Mesenchymal stem cell (in vitro differentiated cells and primary cell): ENCODE measurements around the gene AKAP13.
A peak's percentile ranks its signal among the peaks of the same experiment; 100 is the strongest.

Experiments
- DNase-seq: peaks from one replicate; pipeline ENCODE4 v3.0.0-alpha.2; 2013
- H2AFZ ChIP-seq: one replicate; pipeline ENCODE4 v1.6.1; 2013; ENCODE audit warnings: low read depth, mild to moderate bottlenecking, control low read depth, inconsistent platforms, low read length, moderate library complexity
- H2AK5ac ChIP-seq: 2 replicates; pipeline ENCODE4 v1.6.1; 2013; ENCODE audit warnings: low read length, moderate library complexity, mild to moderate bottlenecking, inconsistent platforms; ENCODE audit not compliant: severe bottlenecking
- H2BK120ac ChIP-seq: one replicate; pipeline ENCODE4 v1.6.1; 2013; ENCODE audit warnings: low read depth, mild to moderate bottlenecking, inconsistent platforms, low read length, moderate library complexity
- H2BK12ac ChIP-seq, 2 experiments: one replicate each; pipeline ENCODE4 v1.6.1; 2013; ENCODE audit warnings: inconsistent platforms in 2 of 2, low read length in 2 of 2, mild to moderate bottlenecking in 2 of 2, moderate library complexity in 2 of 2, control low read depth in 1 of 2
- H2BK15ac ChIP-seq: one replicate; pipeline ENCODE4 v1.6.1; 2013; ENCODE audit warnings: mild to moderate bottlenecking, low read depth, inconsistent platforms; ENCODE audit not compliant: poor library complexity, severe bottlenecking
- H2BK5ac ChIP-seq: 2 replicates; pipeline ENCODE4 v1.6.1; 2013; ENCODE audit warnings: low read depth, mild to moderate bottlenecking, low read length, control low read depth, inconsistent platforms; ENCODE audit not compliant: poor library complexity, severe bottlenecking
- H3K14ac ChIP-seq, 2 experiments: one replicate each; pipeline ENCODE4 v1.6.1; 2013; ENCODE audit warnings: inconsistent platforms in 2 of 2, low read length in 2 of 2, control low read depth in 1 of 2, mild to moderate bottlenecking in 1 of 2, moderate library complexity in 1 of 2
- H3K18ac ChIP-seq, 2 experiments: one replicate each; pipeline ENCODE4 v1.6.1; 2013; ENCODE audit warnings: inconsistent platforms in 2 of 2, low read length in 2 of 2, control low read depth in 1 of 2, low read depth in 1 of 2, mild to moderate bottlenecking in 1 of 2
- H3K23ac ChIP-seq, 2 experiments: one replicate each; pipeline ENCODE4 v1.6.1; 2013; ENCODE audit warnings: inconsistent platforms in 2 of 2, low read length in 2 of 2, mild to moderate bottlenecking in 2 of 2, moderate library complexity in 2 of 2, control low read depth in 1 of 2
- H3K27ac ChIP-seq: 2 replicates; pipeline ENCODE4 v1.5.1; 2013; ENCODE audit warnings: mild to moderate bottlenecking, moderate library complexity, low read length, control low read depth, inconsistent platforms; ENCODE audit not compliant: poor library complexity, severe bottlenecking
- H3K27me3 ChIP-seq, 2 experiments: 2 replicates each; pipeline versions ENCODE4 v1.6.1 to v1.7.0; 2013; ENCODE audit warnings: low read length in 2 of 2, mild to moderate bottlenecking in 2 of 2, moderate library complexity in 2 of 2, control low read depth in 1 of 2, inconsistent platforms in 1 of 2; ENCODE audit not compliant: control insufficient read depth in 1 of 2, insufficient read depth in 1 of 2
- H3K36me3 ChIP-seq, 2 experiments: 2 replicates each; pipeline versions ENCODE4 v1.6.1 to v1.7.0; 2013; ENCODE audit warnings: low read length in 2 of 2, control low read depth in 1 of 2, inconsistent platforms in 1 of 2, low read depth in 1 of 2, mild to moderate bottlenecking in 1 of 2; ENCODE audit not compliant: insufficient read depth in 2 of 2, control insufficient read depth in 1 of 2
- H3K4ac ChIP-seq, 2 experiments: one replicate each; pipeline ENCODE4 v1.6.1; 2013; ENCODE audit warnings: inconsistent platforms in 2 of 2, low read length in 2 of 2, mild to moderate bottlenecking in 2 of 2, moderate library complexity in 2 of 2, control low read depth in 1 of 2, low read depth in 1 of 2
- H3K4me1 ChIP-seq: 2 replicates; pipeline ENCODE4 v1.6.1; 2013; ENCODE audit warnings: low read depth, low read length, control low read depth; ENCODE audit not compliant: control insufficient read depth, insufficient read depth
- H3K4me2 ChIP-seq: 2 replicates; pipeline ENCODE4 v1.6.1; 2013; ENCODE audit warnings: low read length, mild to moderate bottlenecking, inconsistent platforms; ENCODE audit not compliant: poor library complexity, severe bottlenecking
- H3K4me3 ChIP-seq, 2 experiments: 2 replicates each; pipeline versions ENCODE4 v1.5.1 to v1.7.0; 2013; ENCODE audit warnings: low read length in 2 of 2, mild to moderate bottlenecking in 2 of 2, control low read depth in 1 of 2, low read depth in 1 of 2; ENCODE audit not compliant: insufficient read depth in 1 of 2
- H3K79me1 ChIP-seq: replicated peaks from 2 replicates; pipeline ENCODE4 v1.6.1; 2013; ENCODE audit warnings: mild to moderate bottlenecking, control low read depth, low read length, inconsistent platforms; ENCODE audit not compliant: poor library complexity, severe bottlenecking
- H3K9ac ChIP-seq: 2 replicates; pipeline ENCODE4 v1.7.0; 2013; ENCODE audit warnings: mild to moderate bottlenecking, low read length, moderate library complexity
- H3K9me3 ChIP-seq: 2 replicates; pipeline ENCODE4 v1.7.0; 2013; ENCODE audit warnings: mild to moderate bottlenecking, low read length; ENCODE audit not compliant: control insufficient read depth
- H4K8ac ChIP-seq: one replicate; pipeline ENCODE4 v1.6.1; 2013; ENCODE audit warnings: inconsistent platforms, mild to moderate bottlenecking, low read length, moderate library complexity
- H4K91ac ChIP-seq: one replicate; pipeline ENCODE4 v1.6.1; 2013; ENCODE audit warnings: mild to moderate bottlenecking, low read length, inconsistent platforms
- WGBS: methylation state at CpG from one replicate; pipeline ENCODE4 v1.1.7; 2013; ENCODE audit warnings: mixed read lengths; 5-methylcytosine and 5-hydroxymethylcytosine counted together

The AKAP13 gene

GRCh38 chr15:85557385-85557784 is 177.0 kb downstream of the AKAP13 start:
- H3K4ac ChIP-seq, result no peak overlapping the region
- H3K9me3 ChIP-seq, result no peaks in the 10 kb centered on the region

DNA sequence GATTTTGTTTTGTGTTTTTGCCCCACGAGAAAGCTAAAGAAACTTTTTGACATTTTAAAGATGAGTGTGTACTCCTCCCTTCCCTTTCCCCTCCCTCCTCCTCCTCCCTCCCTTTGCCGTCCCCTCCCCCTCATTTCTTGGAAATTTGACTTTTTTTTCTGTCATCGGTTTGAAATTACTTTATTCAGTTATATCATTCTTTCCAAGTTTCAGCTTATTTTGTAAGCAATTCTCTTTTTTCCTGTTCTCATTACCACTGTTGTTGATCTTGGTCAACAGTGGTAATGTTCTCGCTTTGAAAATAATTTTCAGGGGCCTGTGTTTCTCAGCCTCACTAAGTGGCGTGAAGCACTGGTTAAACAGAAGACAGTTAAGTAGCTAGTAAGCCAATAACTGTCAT is 178.4 kb downstream of the AKAP13 start:
- H2BK5ac ChIP-seq, result no peak overlapping the region
- no peak overlapping the region for H2BK120ac ChIP-seq
- H3K4me3 ChIP-seq, result no peak overlapping the region
- H2BK12ac ChIP-seq, result no peak overlapping the region
- H3K27me3 ChIP-seq, result no peaks in the 10 kb centered on the region
- no peaks in the 10 kb centered on the region for H3K9me3 ChIP-seq
- 85% methylated on average over 5 of the region's 5 CpGs for WGBS
- H3K4me2 ChIP-seq, result no peak overlapping the region
- DNase-seq, result no peak
- H3K14ac ChIP-seq, result no peak overlapping the region
- peaks cover 20% of the 10 kb centered on the region for H3K79me1 ChIP-seq
- no peak overlapping the region for H3K23ac ChIP-seq
- no peaks in the 10 kb centered on the region for H3K4me1 ChIP-seq
- no peak overlapping the region for H4K91ac ChIP-seq
- H2BK15ac ChIP-seq, result no peak overlapping the region
- H3K36me3 ChIP-seq, result peaks cover 3 to 9% of the 10 kb centered on the region in 2 experiments
- H3K27ac ChIP-seq, result no peak overlapping the region
- H3K4ac ChIP-seq, result no peak overlapping the region
- H2AK5ac ChIP-seq, result no peak overlapping the region
- no peak overlapping the region for H4K8ac ChIP-seq
- H2AFZ ChIP-seq, result no peak overlapping the region
- no peak overlapping the region for H3K18ac ChIP-seq
- peak overlapping the region; percentile 1 for H3K9ac ChIP-seq

More at GRCh38 chr15:85557385-85557784, 177.0 kb downstream of the AKAP13 start:
- Histone ChIP-seq H3K27ac (no peak overlapping the region), H2BK15ac (no peak overlapping the region), H2AFZ (no peak overlapping the region), H3K9ac (no peak overlapping the region), H4K8ac (no peak overlapping the region), H2BK12ac (no peak overlapping the region), H3K4me2 (no peak overlapping the region), H3K4me1 (no peaks in the 10 kb centered on the region), H2AK5ac (no peak overlapping the region), H4K91ac (no peak overlapping the region), H3K4me3 (no peak overlapping the region), H3K14ac (no peak overlapping the region), H2BK5ac (no peak overlapping the region), H3K23ac (no peak overlapping the region), H3K79me1 (peaks cover 21% of the 10 kb centered on the region), H2BK120ac (no peak overlapping the region), H3K27me3 (no peaks in the 10 kb centered on the region), H3K36me3 (peaks cover 8 to 9% of the 10 kb centered on the region in 2 experiments), H3K18ac (no peak overlapping the region)
- DNase-seq, result no peak
- 100% methylated on average over 1 of the region's 6 CpGs for WGBS

GRCh38 chr15:85559530-85559929 is 179.1 kb downstream of the AKAP13 start:
- WGBS, result 93% methylated on average over 6 of the region's 7 CpGs

GRCh38 chr15:85562824-85563223 is 182.4 kb downstream of the AKAP13 start:
- Histone ChIP-seq H3K36me3 (peaks cover 0 to 9% of the 10 kb centered on the region in 2 experiments), H3K79me1 (peaks cover 17% of the 10 kb centered on the region), H3K23ac (no peak overlapping the region), H3K9ac (no peak overlapping the region), H3K4me3 (no peak overlapping the region), H3K4ac (no peak overlapping the region), H3K4me1 (peaks cover 2% of the 10 kb centered on the region), H2BK5ac (no peak overlapping the region), H3K14ac (no peak overlapping the region), H4K91ac (no peak overlapping the region), H3K27me3 (no peaks in the 10 kb centered on the region), H3K4me2 (no peak overlapping the region), H2BK120ac (no peak overlapping the region), H3K9me3 (no peaks in the 10 kb centered on the region), H3K27ac (no peak overlapping the region), H3K18ac (no peak overlapping the region), H2BK12ac (no peak overlapping the region), H2BK15ac (no peak overlapping the region), H4K8ac (no peak overlapping the region), H2AK5ac (no peak overlapping the region), H2AFZ (no peak overlapping the region)
- 87% methylated on average over 4 of the region's 6 CpGs for WGBS
- no peak for DNase-seq

More at GRCh38 chr15:85559530-85559929, 179.1 kb downstream of the AKAP13 start:
- H4K8ac ChIP-seq, result peak overlapping the region; percentile 55
- H3K4me3 ChIP-seq, result no peak overlapping the region
- H3K36me3 ChIP-seq, result peaks cover 3 to 9% of the 10 kb centered on the region in 2 experiments
- H2BK12ac ChIP-seq, result no peak overlapping the region
- no peak overlapping the region for H2AFZ ChIP-seq
- H3K14ac ChIP-seq, result no peak overlapping the region
- no peak overlapping the region for H4K91ac ChIP-seq
- no peak for DNase-seq
- no peaks in the 10 kb centered on the region for H3K27me3 ChIP-seq
- H2BK5ac ChIP-seq, result no peak overlapping the region
- peaks cover 20% of the 10 kb centered on the region for H3K79me1 ChIP-seq
- no peak overlapping the region for H3K27ac ChIP-seq
- no peak overlapping the region for H3K4me2 ChIP-seq
- no peak overlapping the region for H3K4ac ChIP-seq
- H3K23ac ChIP-seq, result no peak overlapping the region
- H3K9me3 ChIP-seq, result no peaks in the 10 kb centered on the region
- H3K4me1 ChIP-seq, result no peaks in the 10 kb centered on the region
- H2BK120ac ChIP-seq, result no peak overlapping the region
- H2AK5ac ChIP-seq, result no peak overlapping the region
- no peak overlapping the region for H2BK15ac ChIP-seq
- no peak overlapping the region for H3K18ac ChIP-seq
- no peak overlapping the region for H3K9ac ChIP-seq
